GM12891 (cell line): ENCODE data around the gene PRM3.

Experiments used
- PAX5 ChIP-seq: IDR thresholded peaks from 2 replicates; pipeline ENCODE4 v1.6.1; 2011; ENCODE audit warnings: low read length, moderate library complexity, mild to moderate bottlenecking; ENCODE audit not compliant: insufficient read depth, severe bottlenecking
- POLR2A ChIP-seq: IDR thresholded peaks from 2 replicates; pipeline ENCODE4 v1.6.1; 2011; ENCODE audit warnings: low read depth, low read length, control low read depth
- POLR2AphosphoS5 ChIP-seq: IDR thresholded peaks from 2 replicates; pipeline ENCODE4 v1.6.1; 2011; ENCODE audit warnings: low read depth, low read length, control low read depth
- SPI1 ChIP-seq: IDR thresholded peaks from 2 replicates; pipeline ENCODE4 v1.6.1; 2011; ENCODE audit warnings: low read depth, low read length, control low read depth

DNA sequence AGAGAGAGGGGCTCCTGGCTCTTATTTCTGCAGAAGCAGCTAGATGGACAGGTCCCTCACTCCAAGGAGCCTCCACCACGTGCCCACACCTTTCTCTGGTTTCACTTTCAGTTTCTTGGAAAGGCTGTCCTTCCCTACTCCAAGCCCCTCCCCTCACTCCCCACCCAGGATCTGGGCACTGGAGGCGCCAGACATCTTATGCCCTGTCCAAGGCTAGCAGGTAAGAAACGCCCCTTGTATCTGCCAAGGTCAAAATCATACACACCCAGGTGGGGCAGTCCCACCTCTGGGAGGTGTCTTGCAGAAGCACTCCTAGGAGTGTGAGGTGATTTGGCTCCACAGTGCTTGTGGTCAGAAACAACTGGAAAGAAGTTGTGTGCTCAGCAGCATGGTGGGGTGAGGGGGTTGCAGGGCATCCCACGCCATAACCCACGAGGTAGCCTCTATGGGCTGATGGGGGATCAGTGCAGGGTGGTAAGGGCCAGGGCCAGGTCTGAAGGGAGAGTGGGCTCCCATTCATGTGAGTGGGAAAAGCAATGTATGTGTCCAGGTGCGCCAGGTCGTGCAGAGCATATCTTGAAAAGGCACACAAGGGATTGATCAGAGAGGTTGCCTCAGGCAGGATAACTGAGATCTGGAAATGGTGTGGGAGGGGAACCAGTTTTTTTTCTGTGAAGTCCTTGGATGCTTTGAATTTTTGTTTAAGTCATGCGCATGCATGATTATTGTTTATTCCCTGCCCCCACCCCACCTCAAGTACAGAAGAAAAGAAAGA, 39.5 kb upstream of the PRM3 start:
- TF ChIP-seq POLR2AphosphoS5 = no peak
- TF ChIP-seq POLR2A = no peak
- TF ChIP-seq SPI1 = no peak
- no peak for TF ChIP-seq PAX5
